ENCODE measurements around the gene EZH2.

The EZH2 gene

DNA sequence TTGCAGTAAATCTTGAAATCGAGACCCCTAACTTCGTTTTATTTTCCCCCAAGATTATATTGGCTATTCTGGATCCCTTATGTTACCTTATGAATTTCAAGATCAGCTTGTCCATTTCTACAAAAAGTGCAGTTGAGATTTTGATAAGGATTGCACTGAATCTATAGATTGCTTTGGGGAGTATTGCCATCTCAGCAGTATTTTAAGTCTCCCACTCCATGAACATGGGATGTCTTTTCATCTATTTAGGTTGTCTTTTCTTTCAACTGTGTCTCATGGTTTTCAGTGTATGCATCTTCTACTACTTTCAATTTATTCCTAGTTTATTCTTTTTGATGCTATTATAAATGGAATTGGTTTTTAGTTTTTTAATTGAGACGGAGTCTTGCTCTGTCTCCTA is 89.6 kb downstream of the EZH2 start:
- no peaks in the 10 kb centered on the region for H3K27me3 ChIP-seq
- H3K9me3 ChIP-seq, result no peaks in the 10 kb centered on the region
- no peak overlapping the region for H3K27ac ChIP-seq
- H3K36me3 ChIP-seq, result peaks cover 67% of the 10 kb centered on the region
- H3K4me1 ChIP-seq (ENCODE audit: control insufficient read depth in 1 of 2, insufficient read depth in 1 of 2, low read depth in 1 of 2, low read length in 1 of 2), result no peaks in the 10 kb centered on the region
- no peak overlapping the region for H3K4me3 ChIP-seq (ENCODE audit: low read depth in 1 of 2, low read length in 1 of 2)
- TF ChIP-seq, protein P1, sequence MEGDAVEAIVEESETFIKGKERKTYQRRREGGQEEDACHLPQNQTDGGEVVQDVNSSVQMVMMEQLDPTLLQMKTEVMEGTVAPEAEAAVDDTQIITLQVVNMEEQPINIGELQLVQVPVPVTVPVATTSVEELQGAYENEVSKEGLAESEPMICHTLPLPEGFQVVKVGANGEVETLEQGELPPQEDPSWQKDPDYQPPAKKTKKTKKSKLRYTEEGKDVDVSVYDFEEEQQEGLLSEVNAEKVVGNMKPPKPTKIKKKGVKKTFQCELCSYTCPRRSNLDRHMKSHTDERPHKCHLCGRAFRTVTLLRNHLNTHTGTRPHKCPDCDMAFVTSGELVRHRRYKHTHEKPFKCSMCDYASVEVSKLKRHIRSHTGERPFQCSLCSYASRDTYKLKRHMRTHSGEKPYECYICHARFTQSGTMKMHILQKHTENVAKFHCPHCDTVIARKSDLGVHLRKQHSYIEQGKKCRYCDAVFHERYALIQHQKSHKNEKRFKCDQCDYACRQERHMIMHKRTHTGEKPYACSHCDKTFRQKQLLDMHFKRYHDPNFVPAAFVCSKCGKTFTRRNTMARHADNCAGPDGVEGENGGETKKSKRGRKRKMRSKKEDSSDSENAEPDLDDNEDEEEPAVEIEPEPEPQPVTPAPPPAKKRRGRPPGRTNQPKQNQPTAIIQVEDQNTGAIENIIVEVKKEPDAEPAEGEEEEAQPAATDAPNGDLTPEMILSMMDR (IDR thresholded peaks at IDR 0.05), result no peak

DNA sequence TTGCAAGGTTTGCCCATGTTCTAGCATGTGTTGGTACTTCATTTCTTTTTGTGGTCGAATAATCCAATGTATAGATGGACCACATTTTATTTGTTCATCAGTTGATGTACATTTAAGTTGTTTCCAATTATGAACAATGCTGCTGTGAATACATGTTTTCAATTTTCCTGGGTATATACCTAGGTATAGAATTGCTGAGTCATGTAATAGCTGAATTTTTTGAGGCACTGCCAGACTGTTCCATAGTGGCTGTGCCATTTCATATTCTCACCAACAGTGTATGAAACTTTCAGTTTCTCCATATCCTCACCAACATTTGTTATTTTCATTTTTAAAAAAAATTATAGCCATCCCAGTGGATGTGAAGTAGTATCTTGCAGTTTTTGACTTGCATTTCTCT is 90.5 kb downstream of the EZH2 start:
- no peak overlapping the region for H3K4me3 ChIP-seq (ENCODE audit: low read depth in 1 of 2, low read length in 1 of 2)
- no peaks in the 10 kb centered on the region for H3K4me1 ChIP-seq (ENCODE audit: control insufficient read depth in 1 of 2, insufficient read depth in 1 of 2, low read depth in 1 of 2, low read length in 1 of 2)
- peaks cover 67% of the 10 kb centered on the region for H3K36me3 ChIP-seq
- TF ChIP-seq, protein P1 (IDR thresholded peaks at IDR 0.05), result no peak
- no peak overlapping the region for H3K27ac ChIP-seq
- no peaks in the 10 kb centered on the region for H3K27me3 ChIP-seq
- no peaks in the 10 kb centered on the region for H3K9me3 ChIP-seq

DNA sequence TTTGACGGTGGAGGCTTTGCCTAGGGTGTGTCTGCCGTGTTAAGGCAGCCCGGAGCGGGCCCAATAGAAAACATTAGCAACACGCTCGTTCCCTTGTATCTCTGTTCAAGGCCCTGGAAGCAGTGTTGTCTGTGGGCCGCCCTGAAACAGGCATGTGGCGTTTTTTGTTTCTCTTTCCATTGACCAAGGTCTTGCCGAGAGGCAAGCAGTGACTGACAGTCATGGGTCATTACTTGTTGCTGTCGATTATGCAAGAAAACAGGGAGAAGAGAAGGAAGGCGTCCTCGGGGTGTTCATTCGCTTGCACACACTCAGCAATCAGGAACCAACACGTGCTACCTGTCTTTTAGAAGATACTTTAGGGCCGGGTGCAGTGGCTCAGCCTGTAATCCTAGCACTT is 92.5 kb downstream of the EZH2 start:
- TF ChIP-seq, protein P1 (IDR thresholded peaks at IDR 0.05), result no peak
- peaks cover 71% of the 10 kb centered on the region for H3K36me3 ChIP-seq
- H3K27me3 ChIP-seq, result no peaks in the 10 kb centered on the region
- H3K4me1 ChIP-seq (ENCODE audit: control insufficient read depth in 1 of 2, insufficient read depth in 1 of 2, low read depth in 1 of 2, low read length in 1 of 2), result no peaks in the 10 kb centered on the region
- no peaks in the 10 kb centered on the region for H3K9me3 ChIP-seq
- H3K27ac ChIP-seq, result no peak overlapping the region
- no peak overlapping the region for H3K4me3 ChIP-seq (ENCODE audit: low read depth in 1 of 2, low read length in 1 of 2)

DNA sequence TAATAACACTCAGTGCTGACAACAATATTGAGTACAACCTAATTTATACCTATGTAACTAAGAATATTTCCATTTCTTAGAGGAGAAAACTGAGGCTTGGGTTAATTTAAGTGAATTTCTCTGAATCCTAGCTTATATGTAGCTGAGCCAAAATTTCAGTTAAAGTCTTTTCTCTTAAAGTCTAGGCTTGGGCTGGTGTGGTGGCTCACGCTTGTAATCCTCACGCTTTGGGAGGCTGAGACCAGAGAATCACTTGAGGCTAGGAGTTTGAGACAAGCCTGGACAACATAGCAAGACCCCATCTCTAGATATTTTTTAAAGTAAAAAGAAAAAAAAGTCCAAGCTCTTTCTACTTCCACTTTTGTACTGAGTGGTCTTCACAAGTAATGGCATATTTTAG is 93.2 kb downstream of the EZH2 start:
- H3K27ac ChIP-seq, result no peak overlapping the region
- no peaks in the 10 kb centered on the region for H3K9me3 ChIP-seq
- TF ChIP-seq, protein P1 (IDR thresholded peaks at IDR 0.05), result no peak
- H3K4me3 ChIP-seq (ENCODE audit: low read depth in 1 of 2, low read length in 1 of 2), result no peak overlapping the region
- H3K4me1 ChIP-seq (ENCODE audit: control insufficient read depth in 1 of 2, insufficient read depth in 1 of 2, low read depth in 1 of 2, low read length in 1 of 2), result no peaks in the 10 kb centered on the region
- peaks cover 77% of the 10 kb centered on the region for H3K36me3 ChIP-seq
- no peaks in the 10 kb centered on the region for H3K27me3 ChIP-seq

DNA sequence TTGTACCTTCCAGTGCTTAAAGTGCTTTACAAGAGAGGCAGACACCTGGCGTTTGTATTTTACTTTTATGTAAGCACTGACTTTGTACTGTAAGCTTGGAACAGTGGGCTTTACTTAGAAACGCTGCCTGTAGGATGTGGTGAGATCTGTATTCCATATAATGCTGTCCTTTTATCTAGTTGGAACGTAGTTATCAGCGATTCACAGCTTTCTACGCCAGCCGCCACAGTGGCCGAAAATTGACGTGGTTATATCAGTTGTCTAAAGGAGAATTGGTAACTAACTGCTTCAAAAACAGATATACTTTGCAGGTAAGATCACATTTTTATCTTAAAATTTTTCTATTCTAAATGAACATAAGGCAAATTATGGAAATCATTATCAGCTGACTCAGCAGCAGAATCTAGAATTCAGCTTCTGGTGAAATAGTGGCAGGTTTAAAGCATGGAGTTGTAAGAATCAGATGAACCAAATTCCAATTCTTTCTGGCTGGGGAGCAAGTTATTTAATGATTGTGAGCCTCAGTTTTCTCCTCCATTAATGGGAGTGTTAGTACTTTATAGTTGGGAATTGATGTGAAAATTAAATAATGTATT is 93.9 kb downstream of the EZH2 start:
- H3K27ac ChIP-seq, result no peak overlapping the region
- no peaks in the 10 kb centered on the region for H3K4me1 ChIP-seq (ENCODE audit: control insufficient read depth in 1 of 2, insufficient read depth in 1 of 2, low read depth in 1 of 2, low read length in 1 of 2)
- no peaks in the 10 kb centered on the region for H3K27me3 ChIP-seq
- TF ChIP-seq, protein P1 (IDR thresholded peaks at IDR 0.05), result no peak
- no peak overlapping the region for H3K4me3 ChIP-seq (ENCODE audit: low read depth in 1 of 2, low read length in 1 of 2)
- peaks cover 83% of the 10 kb centered on the region for H3K36me3 ChIP-seq
- no peaks in the 10 kb centered on the region for H3K9me3 ChIP-seq

DNA sequence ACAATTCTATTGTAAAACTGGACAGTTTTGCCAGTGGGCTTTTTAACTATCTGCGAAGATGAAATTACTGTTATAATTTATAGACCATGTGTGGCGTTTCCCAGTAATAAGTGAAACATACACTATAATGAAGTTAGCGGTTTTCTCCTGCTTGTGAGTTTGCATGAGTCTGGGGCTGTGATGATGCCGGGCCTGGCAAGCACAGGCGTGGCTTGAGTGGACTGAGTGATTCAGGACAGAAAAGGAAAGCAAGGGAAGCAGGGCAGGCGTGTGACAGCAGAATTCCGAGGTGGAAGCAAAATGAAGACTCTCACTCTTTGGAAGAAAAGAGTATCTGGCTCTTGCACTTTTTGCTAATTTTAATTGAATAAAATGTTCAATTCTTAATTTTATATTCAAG is 94.9 kb downstream of the EZH2 start:
- TF ChIP-seq, protein P1 (IDR thresholded peaks at IDR 0.05), result no peak
- Histone ChIP-seq H3K36me3 (peaks cover 89% of the 10 kb centered on the region), H3K4me1 (ENCODE audit: control insufficient read depth in 1 of 2, insufficient read depth in 1 of 2, low read depth in 1 of 2, low read length in 1 of 2) (no peaks in the 10 kb centered on the region), H3K27me3 (no peaks in the 10 kb centered on the region), H3K4me3 (ENCODE audit: low read depth in 1 of 2, low read length in 1 of 2) (no peak overlapping the region), H3K27ac (no peak overlapping the region), H3K9me3 (no peaks in the 10 kb centered on the region)

Measured in neutrophil (primary cell).